Activated CD4-positive, CD25-positive, alpha-beta regulatory T cell (primary cell): ENCODE data around the gene DPP6.
"Not testable (repeated sequence)": the region's sequence is repeated elsewhere in the genome, so short reads cannot be mapped to it uniquely, and the experiment has no call there.

ENCODE experiments used
- DNase-seq, 4 experiments: peaks; one replicate each; lab custom pipeline; 2025; lab: John Stamatoyannopoulos, UW

The DPP6 gene

DNA sequence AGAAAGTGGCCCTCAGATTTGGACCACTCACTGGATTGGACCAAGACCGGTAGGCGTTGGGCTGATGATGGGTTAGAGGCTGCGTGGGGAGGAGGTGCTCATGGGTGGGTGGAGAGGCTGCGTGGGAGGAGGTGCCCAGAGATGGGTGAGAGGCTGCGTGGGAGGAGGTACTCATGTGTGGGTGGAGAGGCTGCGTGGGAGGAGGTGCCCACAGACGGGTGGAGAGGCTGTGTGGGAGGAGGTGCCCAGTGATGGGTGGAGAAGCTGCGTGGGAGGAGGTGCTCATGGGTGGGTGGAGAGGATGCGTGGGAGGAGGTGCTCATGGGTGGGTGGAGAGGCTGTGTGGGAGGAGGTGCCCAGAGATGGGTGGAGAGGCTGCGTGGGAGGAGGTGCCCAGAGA is 604.4 kb downstream of the DPP6 start:
- no peak for DNase-seq

DNA sequence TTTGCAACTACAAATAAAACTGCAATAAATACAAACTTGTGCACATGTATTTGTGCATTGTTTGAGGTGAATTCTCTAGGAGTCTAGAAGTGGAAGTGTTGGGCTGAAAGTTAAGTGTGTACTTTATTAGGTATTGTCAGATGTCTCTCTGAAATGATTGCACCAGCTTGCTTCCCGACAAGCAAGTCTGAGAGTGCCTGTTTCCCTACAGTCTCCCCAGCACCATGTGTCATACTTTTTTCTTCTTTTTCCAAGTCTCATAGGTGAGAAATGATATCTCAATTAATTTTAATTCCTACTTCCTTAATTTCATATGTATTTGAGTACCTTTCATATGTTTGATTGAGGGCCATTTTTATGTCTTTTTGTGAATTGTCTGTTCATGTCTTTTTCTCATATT is 614.6 kb downstream of the DPP6 start:
- DNase-seq, result no peak

DNA sequence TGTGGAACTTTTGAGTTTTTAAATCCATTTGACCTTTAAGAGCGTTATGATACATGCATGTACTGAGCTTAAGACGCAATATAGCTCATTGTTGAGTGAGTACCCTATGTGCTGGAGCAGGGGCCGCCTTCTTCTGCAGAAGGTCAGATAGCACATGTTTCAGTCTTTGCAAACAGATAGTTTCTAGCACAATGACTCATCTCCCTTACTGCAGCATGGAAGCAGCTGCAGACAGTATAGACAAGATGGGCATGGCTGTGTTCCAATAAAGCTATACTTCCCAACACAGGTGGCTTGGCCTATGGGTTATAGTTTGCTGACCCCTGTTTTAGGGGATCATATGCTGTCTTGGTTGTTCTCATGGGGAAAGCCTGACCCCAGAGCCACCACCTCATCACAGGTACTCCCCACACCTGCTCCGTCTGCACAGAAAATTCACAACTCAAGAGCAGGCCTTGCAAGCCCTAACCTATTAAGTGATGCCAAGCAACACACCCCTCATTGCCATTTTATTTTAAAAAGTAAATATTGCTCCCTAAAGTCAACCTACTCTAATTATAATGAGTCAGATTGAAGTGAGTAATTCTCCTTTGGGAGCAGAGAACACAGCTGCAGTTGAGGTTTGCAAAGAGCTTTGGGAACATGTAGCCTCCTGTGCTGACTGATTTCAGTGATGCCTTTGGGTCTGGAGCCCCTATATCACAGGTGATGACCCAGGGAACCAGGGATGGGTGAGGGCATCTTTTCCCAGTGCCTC is 620.6 kb downstream of the DPP6 start:
- no peak for DNase-seq

DNA sequence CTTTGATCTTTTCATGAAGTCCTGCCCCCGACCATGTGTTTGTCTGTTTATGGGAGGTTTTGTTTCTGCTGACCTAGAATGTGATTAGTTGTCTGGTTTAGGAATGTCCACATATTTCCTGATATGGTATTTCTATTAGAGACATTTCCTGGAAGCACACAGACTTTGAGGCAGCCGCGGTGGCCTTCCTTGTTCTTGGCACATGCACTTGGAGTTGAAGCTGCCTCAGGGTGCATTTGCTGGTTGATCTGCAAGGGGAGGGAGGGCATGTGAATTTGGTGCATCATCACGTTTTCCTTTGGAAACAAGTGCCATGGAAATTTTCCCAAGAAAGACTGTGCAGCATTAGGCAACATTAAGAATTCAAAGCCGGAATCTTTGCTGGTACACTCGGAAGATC is 622.0 kb downstream of the DPP6 start:
- no peak for DNase-seq

DNA sequence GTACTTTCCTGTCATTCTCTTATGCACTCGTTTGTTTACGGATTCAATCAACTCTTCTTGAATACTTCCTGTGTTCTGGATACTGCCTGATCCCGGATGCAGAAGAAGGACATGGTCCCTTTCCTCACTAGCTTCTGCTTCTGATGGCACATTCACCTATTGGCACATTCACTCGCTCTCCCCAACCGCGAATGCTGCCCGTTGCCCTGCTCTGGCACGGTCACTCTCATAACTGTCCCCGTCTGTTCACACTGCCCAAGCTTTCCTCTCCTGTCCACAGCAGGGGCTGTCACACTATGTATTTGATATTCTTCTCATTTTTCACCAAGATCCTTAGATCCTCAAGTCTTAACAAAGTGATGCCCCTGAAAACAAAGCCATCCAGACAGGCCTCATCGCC is 623.4 kb downstream of the DPP6 start:
- no peak for DNase-seq

DNA sequence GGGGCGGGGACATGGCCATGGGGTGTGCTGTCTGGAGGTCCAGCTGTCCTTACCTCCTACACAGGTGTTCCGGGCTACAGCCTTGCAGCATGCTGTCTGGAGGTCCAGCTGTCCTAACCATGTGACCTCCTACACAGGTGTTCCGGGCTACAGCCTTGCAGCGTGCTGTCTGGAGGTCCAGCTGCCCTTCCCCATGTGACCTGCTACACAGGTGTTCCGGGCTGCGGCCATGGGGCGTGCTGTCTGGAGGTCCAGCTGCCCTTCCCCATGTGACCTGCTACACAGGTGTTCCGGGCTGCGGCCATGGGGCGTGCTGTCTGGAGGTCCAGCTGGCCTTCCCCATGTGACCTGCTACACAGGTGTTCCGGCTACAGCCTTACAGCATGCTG is 623.8 kb downstream of the DPP6 start:
- not testable (repeated sequence) for DNase-seq

DNA sequence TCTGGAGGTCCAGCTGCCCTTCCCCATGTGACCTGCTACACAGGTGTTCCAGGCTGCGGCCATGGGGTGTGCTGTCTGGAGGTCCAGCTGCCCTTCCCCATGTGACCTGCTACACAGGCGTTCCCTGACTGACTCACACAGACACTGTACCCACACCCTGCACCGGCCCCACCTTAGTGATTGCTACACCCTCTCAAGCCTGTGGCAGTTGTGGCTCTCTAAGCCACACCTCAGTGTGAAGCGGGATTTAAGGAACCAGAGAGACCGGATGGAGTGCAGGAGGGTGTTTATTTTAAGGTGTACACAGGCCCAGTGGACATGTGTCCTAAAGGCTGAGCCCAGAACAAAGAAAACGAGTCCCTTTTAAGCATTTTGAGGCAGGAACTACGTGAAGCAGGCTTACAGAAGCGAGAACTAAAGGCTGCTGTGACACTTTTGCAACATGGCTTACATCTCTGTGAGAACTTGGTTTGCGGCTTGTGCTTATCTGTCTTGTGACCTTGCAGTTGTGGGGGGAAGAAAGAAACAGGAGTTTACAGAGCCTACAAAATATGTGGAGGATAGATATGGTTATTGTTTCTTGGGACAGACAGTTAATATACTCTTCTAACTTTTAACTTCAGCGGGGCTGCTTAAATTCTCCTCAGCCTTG is 624.4 kb downstream of the DPP6 start:
- DNase-seq, result no peak

DNA sequence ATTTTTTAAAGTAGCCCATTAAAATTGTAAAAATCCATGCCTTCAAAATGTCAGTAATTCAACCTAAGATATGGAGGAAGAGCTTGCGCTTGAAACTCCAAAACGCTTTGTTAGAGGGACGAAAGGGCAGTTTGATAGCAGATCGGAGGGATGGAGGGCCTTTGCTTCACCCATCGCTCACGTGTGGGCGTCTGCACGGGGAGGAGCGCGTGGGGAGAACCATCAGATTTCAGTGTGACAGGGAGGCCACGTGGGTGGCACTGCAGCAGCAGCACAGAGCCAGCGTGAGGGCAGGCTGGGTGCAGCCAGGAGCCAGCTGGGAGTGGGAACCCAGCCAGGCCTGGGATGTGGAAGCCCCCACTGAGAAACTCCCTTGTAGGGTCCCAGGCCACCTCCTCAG is 625.3 kb downstream of the DPP6 start:
- DNase-seq, result no peak

DNA sequence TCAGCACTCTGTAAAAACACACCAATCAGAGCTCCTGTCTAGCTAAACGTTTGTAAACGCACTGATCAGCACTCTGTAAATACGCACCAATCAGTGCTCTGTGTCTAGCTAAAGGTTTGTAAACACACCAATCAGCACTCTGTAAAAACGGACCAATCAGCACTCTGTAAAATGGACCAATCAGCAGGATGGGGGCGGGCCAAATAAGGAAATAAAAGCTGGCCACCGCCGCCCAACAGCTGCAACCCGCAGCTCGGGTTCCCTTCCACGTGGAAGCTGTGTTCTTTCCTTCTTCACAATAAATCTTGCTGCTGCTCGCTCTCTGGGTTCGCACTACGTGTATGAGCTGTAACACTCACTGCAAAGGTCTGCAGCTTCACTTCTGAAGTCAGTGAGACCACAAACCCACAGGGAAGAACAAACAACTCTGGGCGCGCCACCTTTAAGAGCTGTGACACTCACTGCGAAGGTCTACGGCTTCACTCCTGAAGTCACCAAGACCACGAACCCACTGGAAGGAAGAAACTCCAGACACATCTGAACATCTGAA is 625.9 kb downstream of the DPP6 start:
- not testable (repeated sequence) for DNase-seq

DNA sequence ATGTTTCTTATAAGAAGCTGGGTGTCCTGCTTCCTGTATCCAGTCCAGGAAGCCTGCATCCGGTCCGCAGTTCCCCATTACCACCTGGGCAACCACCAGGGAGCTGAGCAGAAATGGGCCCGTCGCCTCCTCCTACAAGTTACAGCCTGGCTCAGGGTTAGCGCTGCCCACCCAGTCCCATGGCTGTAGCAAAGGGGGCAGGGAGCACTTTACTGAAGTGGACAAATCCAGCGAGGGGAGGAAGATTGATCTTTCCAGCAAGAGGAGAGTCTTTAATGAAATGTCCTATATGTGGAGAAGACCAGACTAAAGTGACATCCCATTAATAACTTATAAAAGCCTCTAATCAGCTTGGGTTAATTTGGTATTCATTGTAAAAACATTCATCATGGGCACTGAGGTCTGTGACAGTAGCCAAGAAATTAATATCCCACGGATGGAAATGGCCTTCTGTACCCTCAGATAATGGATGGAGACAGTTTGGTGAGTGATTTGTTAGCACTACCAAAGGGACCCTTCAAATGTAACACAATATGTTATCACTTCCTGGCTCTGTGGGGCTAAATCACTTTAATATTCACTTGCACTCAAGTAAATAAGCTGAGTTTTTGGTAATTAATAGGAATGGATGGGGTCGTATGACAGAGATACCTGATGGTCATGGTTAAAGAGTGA is 627.3 kb downstream of the DPP6 start:
- DNase-seq, result no peak

DNA sequence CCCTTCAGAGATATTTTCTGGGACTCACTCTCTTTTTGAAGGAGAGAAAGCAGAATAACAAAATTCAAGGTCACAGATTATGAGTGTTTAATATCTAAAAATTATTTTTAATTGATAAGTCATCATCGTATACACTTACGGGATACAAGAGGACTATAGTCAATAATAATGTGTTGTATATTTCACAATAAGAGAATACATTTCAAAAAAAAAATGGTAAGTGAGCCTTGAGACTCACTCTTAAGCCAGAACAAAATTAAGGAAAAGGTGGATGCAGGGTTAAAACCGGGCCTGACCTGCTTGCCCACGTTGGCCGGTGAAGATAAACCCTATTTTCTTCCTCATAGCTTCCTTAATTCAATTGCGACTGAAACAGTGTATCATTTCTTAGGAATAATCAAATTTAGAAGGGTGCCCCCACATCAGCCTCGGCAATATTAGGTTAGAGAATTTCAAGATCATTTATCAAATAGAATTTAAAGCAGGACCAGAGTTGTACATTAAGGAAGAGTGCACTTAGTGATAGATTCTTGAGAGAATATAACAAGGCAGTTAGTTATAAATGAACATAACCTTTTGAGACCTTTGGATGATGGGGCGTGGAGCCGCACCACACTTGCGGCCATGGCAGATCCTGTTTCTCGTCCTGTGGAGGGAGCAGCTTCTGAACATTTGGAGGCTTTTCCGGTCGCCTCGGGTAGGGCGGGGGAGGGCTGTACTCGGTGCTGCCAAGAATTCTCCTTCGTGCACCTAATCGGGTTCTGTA is 628.9 kb downstream of the DPP6 start:
- DNase-seq, result no peak

DNA sequence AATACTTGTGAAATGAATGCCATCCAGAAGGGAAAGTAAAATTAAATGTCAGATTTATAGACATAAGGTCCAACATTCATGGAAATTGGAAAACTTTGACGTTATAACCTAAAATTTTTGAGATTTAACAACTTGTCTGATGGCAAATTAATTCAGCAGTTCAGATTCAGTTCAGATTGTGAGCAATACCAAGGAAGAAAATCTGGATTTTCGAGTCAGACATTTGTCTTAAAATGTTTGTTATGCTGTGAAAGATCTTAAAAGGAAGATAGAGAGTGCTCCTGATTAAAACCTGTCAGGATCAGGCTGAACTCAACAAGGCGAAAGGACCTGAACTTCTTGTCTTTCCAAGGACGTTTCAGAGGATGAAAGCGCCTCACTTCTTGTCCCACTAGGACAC is 629.8 kb downstream of the DPP6 start:
- DNase-seq, result no peak

DNA sequence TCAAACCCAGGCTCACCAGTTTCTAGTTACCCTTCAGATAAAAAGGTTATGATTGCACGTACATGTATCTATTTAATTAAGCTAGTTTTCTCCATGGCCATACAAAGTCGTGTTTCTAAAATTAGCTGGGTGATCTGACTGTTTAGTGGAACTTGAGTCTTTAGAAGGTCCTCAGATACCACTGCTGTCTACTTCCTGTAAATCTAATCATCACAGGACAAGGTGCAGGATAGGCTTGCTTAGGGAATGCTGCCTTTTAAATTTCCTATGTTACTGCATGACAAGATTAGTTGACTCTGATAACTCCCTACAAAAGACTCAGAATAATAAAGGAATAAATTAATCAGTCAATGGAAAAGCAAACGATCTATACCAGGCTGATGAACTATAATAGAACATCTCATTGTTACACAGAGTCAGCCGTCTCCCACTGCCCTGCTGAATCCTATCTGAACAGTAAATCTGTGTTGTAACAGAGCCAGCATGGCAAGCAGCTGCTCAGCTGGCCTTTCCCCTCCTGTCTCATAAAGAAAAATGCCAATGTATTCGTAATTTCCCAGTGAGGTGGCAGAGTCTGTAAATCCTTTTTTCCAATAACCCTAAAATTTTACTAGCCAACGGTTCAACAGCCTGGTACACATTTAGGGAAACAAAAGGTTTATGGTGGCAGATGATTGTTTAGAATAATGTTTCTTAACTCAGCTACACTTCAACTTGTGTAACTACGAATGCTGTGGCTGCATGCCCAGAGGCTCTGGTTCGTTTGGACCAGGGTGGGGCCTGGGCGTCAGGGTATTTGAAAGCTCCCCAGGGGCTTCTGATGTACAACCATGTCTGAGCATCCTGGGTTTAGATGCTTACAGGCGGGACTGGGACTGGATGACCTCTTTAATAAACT is 632.7 kb downstream of the DPP6 start:
- DNase-seq, result no peak

DNA sequence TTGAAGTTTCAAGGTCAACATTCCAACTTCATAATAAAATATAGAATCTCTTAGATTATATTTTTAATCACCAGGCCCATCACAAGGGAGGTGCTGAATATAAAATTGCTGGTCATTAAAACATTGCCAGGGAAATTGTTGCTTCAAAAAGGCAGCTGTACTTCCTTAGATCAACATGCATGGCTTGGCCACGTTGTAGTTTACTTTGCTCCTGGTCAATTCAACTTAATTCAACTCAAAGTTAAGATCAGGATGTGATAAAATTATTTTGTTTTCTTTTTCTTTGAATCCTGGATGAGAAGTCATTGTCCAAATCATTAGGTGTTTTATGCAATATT is 633.3 kb downstream of the DPP6 start:
- DNase-seq, result no peak

DNA sequence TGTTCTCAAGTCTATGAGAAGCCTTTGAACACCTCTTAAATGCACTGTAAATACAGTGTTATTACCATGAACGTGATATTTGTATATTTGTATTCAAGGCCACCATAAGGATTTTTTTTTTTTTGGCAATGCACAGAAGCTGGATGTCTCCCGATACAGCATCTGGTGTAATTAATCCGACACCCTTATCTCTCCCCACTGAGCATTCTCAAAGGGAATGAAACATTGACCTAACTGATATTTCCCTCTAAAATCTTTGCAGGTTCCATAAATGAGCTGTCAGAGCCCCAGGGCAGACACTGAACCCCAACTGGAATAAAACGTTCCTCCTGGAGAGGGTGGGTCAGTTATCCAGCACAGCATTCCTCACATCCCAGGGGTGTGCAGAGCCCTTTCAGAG is 634.1 kb downstream of the DPP6 start:
- DNase-seq, result no peak

DNA sequence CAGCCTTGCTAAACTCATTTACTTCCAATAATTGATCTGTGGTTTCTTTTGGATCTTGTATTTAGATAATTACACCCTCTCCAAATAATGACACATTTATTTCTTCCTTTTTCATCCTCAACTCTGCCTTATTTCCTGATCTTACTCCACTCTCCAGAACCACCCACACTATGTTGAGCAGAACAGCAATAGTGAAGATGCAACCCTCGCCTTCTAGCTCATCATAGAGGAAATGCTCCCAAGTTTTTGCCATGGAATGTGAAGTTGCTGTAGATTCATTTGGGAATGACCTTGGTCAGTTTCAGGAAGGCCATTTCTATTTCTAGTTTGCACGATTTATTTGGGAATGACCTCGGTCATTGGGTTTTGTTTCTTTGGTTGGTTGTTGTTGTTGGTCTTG is 636.8 kb downstream of the DPP6 start:
- no peak for DNase-seq

DNA sequence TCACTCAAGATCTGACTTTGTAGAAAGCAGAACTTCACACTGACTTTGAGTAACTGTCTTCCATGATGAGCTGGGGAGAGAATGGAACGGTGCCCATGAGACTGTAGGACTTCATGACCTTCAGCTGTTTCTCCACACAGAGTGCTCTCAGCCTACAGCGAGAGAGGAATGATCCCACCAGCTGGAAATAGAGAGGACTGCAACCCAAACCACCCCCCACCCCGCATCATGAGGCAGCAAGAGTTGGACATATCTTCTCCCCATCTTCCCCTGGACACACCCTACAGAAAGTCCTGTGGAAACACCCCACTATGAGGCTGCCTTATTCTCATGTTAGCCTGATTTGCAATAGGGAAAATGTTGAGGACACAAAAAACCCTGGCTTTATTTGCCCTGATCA is 638.2 kb downstream of the DPP6 start:
- no peak for DNase-seq

DNA sequence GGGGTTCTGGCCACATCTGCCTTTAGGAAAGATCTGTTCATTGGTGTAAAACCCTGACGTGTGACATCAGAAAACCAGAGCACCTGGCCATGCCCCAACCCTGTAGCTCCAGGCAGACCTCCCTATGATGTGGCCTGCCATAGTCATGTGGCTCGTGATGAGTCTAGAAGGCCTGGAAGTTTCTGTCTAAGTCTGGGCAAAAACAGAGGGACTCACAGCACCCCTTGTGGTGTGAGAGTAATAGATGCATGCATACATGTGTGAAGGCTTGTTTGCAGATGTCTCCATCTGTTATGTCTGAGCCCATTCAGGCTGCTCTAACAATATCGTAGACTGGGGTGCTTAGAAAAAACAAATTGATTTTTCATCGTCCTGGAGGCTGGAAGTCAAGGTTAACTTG is 641.5 kb downstream of the DPP6 start:
- DNase-seq, result no peak

DNA sequence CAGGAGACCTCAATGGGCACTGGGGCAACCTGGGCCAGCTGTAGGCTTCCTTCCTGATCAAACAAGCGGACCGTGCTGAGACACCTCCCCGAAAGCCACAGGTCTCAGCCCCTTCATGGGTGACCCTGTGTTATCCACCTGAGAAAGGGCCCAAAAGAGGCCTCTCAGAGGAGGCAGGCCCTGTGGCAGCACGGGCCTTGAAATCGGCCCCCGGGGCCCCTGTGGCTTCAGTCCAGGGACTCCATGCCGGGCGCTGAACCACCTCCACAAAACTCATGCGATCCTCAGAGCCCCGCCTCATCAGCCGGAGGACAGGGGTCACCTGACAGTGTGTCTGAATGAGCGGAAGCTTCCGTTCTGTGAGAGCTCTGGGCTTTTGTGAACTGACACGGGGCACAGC is 643.6 kb downstream of the DPP6 start:
- DNase-seq, result no peak

DNA sequence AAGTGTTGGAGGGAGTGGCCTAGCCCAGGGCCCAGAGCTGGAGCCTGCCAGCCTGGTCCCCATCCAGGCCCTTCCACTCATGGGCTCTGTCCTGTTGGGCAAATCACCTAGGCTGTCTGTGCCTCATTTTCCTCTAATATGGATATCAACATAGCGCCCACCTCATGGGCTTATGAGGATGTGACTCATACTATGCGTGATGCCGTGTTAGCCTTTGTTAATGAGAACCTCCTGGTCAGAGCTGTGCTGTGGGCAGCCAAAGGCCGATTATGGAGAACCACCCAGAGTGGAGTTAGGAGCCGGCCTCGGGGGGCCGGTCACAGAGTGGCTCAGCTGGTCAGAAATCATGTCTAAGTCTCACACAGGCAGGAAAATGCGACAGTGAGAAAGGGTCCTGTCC is 644.4 kb downstream of the DPP6 start:
- DNase-seq, result no peak

DNA sequence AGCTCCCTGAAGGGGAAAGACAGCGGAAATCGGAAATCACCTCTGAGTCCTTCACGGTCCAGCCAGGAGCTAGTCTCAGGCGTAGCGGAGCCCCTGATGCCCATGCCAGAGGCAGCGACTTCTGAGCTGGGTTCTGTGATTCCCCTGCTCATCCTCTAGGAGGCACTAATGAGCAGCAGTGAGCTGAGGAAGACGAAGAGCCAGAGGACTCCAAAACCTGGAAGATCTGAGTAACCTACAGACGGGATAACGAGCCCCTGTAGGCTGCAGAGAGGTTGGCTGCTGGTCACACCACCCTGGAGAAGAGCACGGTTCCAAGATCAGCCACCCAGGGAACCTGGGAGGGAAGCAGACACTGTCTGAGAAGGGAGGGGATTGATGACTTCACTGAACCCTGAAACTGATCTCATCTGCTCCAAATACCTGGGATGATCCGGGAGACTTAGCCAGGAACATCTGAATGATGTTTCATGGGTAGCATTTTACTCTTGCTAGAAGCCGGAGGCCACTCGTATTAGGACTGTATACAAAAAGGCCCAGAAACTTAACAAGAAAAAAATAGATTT is 646.6 kb downstream of the DPP6 start:
- DNase-seq, result no peak
